HG03196 (cell line): ENCODE results near the gene TBX3.
"Not testable (repeated sequence)": the region's sequence is repeated elsewhere in the genome, so short reads cannot be mapped to it uniquely, and the experiment has no call there.

Experiments
- ATAC-seq: cut with Tn5 transposase; IDR thresholded peaks from one replicate; pipeline ENCODE4 v1.9.1; 2021; ENCODE audit not compliant: unreplicated experiment

TBX3 gene

GRCh38 chr12:114684098-114684869, at the start of gene TBX3:
Gene TBX3 (minus strand): TSS chr12:114684175. CDS start chr12:114683200, 975 bp downstream.
- no peak for ATAC-seq

DNA sequence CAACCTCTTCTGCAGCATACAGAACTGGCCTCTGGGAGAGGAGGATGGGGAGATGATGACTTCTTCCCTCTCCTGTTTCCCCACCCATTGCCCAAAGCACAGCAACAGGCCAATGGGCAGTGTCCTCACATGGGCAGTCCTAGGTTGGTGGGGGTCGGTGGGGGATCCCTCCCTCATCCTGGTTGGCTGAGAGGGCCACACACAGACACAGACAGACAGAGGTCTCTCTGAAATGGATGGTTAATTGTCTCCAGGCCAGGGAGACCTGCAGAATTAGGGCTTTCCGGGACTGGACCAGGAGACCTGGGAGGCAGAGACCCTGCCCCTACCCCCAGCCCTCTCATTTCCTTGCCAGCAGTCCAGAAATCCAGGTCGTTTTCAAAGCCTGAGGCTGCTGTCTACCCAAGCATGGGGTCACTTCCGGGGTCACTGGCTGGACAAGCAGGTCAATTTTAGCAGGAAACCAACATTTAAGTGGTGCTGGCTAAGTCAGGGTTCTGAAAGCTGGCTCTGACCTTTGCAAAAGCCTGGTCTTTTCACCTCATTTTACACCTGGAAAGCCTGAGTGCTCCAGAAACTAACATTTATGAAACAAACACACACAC, 48.6 kb upstream of the TBX3 start:
- ATAC-seq = no peak

- no peak for ATAC-seq
These were observed 45.8 kb upstream of the TBX3 start for GRCh38 chr12:114729731-114730130.

DNA sequence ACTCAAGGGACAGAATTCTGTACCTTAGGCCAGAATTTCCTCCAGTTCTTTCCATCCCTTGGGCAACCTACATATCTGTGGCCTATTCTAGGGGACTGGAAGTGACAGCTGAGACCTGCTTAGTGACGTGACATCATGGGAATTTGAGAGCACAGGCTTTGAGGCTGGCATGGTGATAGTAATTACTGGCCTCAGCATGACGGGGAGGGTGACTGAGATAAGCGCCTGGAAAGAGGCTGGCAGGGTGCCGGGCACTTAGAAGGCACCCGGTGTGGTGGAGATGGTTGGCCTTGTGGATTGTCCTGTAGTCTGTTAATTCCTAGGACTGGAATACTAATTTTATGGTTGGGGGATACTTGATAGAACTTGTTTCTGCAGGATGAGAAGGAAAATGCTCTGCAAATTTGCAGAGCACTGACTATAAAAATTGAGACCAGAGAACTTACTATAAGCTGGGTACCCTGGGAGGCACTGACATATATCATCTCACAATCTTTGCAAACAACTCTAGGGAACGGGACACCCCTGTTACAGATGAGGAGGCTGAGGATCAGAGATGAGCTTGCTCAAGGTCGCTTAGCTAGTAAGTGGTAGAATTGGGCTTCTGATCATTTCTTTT, 42.2 kb upstream of the TBX3 start:
- ATAC-seq = no peak

DNA sequence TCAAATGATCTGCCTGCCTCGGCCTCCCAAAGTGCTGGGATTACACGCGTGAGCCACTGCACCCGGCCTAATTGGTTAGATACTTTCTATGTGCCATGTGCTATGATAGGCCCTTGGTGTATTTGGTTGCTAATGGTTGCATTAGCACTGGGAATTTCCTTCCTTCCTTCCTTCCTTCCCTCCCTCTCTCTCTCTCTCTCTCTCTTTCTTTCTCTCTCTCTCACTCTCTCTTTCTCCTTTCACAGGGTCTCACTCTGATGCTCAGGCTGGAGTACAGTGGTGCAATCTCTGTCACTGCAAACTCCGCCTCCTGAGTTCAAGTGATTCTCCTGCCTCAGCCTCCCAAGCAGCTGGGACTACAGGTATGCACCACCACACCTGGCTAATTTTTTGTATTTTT, 38.2 kb upstream of the TBX3 start:
- ATAC-seq = not testable (repeated sequence)

- no peak for ATAC-seq
These were observed 37.3 kb upstream of the TBX3 start for GRCh38 chr12:114721266-114721665.

GRCh38 chr12:114713466-114714215, 29.7 kb upstream of the TBX3 start:
- no peak for ATAC-seq

GRCh38 chr12:114711689-114712152, 27.7 kb upstream of the TBX3 start:
- no peak for ATAC-seq

- ATAC-seq = no peak
These were observed 26.2 kb upstream of the TBX3 start for GRCh38 chr12:114710151-114710550.

DNA sequence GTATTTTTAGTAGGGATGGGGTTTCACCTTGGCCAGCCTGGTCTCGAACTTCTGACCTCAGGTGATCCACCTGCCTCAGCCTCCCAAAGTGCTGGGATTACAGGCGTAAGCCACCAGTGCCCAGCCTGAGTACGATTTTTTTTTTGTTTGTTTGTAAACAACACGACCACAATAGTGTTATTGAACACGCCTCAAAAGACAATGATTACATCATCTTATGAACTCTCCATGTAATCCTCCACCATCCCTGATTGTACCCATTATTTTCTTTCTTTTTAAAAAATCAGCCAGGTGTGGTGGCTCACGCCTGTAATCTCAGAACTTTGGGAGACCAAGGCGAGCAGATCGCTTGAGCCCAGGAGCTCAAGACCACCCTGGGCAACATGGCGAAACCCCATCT, 25.1 kb upstream of the TBX3 start:
- no peak for ATAC-seq

GRCh38 chr12:114708598-114708997, 24.6 kb upstream of the TBX3 start:
- not testable (repeated sequence) for ATAC-seq

DNA sequence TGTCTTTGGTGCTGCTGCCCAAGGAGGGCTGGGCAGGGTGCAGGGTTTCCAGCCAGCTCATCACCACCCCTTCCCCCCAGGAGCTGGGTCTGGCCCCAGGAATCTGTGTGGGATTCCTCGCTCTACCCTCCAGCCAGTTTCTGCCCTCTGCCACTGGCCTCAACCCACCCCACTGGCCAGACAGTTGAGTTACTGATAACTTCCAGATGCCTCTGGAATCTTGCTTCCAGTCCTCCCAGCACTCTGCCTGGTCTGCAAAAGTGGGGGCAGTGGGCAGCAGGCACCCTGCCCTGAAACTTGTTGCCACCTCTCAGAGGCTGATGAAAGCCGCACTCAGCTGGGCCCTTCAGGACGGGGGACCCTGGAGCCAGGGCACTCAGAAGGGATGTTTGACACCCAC, 20.1 kb upstream of the TBX3 start:
- ATAC-seq = no peak

DNA sequence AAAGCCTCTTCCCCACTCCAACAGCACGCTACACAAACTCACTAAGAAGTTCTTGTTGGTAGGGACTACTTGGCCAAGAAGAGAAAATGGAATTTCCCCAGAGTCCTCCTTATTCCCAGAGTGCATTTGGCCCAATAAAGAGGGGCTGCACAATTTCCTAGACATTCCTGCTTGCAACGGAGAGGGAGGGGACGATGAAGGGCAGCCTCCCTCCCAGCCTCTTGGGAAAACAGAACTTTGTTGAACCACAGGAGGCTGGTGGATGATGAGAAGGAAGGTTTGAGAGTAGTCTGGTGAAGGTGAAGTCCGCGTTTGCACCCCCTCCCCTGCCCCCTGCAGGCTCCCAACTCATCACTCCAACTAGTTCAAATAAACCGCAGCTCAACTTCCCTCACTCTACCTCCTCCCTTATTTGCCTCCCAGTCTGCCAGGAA, 19.1 kb upstream of the TBX3 start:
- ATAC-seq = no peak

DNA sequence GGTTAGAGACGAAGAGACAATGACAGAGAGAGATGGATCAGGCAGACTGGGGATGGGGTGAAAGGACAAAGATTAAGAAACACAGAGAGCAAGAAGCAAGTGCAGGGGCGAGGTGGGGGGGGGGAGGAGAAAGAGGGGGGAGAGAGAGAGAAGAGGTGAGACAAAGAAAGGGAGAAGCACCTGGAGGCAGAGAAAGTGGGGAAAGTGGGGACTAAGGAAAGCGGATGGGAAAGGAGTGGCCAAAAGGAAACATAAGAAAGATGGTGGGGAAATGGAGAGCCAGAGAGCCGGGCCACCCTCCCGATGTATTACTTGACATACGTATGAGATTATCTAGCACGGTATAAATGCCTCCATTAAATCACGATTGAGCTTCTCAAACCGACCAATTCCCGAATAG, 18.5 kb upstream of the TBX3 start:
- ATAC-seq = no peak

DNA sequence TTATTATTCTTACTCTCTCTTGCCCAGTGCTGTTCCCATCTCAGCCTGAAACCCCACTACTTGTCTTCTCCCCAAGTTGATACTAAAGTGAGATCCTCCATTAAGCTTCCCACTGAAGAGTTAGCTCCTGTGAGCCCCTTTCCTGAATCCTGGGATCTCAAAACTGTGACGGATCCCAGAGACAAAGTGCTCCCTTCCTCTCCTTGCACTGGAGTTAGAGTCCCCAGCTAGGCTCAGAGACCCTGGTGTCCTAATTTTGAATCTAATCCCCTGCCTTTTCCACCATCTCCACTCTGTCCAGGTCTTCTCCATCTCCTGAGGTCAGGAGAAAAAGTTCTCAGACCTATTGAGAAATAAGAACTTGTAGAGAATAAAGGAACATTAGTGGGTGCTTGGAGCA, 17.6 kb upstream of the TBX3 start:
- ATAC-seq = no peak

DNA sequence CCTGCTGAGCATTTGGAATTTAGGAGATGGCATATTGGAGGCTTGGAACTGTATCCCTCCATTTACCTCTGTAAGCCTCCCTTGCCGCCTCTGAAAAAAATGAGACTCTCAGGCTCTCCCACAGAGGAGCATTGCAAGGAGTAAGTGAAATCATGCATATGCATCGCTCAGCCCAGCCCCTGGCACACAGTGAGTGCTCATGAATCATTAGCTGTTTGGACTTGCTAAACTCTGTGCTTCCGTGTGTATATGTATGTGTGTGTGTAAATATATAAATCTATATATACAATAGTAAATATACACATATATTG, 17.1 kb upstream of the TBX3 start:
- no peak for ATAC-seq

DNA sequence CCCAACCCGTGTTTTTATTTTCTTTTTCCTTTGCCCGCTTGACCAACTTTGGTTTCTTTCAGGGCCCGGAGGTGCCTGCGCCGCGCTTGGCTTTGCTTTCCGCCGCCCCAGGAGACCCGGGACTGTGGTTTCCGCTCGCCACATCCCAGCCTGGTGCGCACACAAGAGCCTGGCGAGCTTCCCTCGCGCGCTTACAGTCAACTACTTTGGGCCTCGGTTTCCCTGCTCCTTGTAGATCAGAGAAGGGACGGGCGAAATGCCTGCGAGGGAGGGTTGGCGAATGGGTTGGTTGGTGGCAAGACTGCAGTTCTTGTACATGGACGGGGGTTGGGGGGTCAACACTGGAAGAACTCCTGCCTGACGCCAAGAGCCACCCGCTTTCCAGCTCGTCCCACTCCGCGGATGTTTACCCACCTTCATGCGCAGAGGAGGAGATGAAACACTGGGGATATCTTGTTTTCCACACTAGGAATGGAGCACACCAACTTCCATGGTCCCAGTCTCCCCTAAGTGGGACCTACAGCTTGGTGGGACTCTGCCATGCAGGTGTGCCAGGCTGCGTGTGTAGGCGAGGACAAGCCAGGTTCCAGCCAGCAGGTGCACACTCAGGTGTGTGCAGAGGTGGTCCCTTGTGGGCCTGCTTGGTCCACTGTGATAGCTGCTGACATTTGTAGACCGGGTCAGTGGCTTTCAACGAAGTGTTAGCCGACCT, 16.6 kb upstream of the TBX3 start:
- no peak for ATAC-seq

GRCh38 chr12:114698566-114699163, 14.7 kb upstream of the TBX3 start:
- ATAC-seq = no peak

DNA sequence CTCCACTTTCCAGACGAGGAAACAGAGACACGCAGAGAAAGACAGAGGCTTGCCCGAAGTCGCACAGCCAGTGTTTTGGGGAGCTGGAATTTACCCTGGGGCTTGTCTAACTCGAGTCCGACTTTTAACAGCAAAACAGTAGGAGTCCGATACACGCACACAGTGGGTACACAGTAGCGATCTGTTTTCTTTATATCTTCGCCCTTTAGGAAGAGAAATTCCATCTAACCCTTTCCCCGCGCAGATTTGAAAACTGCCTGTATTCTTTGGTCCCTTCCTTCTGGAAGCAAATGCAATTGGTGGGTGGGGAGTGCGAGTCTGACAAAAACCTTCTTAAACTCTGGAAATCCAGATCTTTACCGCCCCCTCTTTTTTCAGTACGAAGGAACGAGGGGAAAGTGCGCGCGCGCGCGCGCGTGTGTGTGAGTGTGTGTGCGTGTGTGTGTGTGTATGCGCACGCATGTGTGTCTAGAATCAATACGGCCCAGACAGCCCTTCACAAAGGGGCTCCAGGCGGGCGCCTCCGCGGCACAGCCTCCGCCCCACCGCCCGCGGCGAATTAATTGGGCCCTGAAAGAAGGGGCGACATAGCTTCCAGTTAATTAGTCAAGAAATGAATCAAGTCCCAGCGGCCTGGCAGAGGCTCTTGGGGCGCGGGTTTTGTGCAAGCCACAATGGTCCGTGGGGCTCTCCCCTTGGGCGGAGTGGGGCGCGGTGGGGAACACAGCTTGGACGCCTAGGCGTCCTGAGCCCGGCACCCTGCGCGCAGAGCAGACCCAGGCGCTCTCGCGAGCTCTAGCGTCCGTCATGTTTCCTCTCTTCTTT, 14.0 kb upstream of the TBX3 start:
- no peak for ATAC-seq

DNA sequence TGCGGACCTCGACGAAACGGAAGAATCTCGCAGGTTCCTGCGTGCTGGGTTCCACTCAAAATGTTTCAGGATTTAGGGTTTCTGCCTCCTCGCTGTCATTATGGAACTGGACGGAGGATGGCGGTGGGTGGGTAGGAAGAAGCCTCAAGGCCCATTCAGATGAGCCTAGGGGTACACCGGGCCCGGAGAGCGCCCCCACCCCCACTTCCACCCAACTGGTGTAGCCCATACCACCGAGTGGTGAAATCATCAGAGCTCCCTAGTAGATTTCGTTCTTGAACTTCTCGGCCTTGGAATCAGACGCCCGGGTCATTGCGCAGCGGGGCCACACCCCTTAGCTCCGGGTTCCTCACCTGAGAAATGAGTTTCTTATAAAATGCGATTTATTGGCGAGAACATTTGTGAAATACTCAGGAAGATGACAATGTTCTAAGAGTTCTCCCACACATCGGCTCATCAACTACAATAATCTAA, 13.3 kb upstream of the TBX3 start:
- ATAC-seq = no peak
